ENCODE results near the gene PAX5.

The PAX5 gene

DNA sequence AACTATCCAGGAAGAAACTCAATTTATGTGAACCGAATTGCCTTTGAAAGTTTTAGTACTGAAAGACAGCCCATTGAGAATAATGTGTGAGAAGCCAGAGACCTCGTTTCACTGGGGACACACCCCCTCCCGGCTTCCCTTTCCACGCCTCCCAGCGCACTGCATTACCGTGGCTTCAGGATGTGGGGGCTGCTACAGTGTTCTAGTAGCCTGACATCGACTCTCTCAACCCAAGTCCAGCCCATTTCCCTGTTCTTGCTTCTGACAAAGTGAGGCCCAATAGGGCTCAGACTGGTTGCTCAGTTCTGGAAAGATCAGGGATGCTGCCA lies 3.5 kb downstream of the PAX5 start (continued):
- TF ChIP-seq, protein P1, sequence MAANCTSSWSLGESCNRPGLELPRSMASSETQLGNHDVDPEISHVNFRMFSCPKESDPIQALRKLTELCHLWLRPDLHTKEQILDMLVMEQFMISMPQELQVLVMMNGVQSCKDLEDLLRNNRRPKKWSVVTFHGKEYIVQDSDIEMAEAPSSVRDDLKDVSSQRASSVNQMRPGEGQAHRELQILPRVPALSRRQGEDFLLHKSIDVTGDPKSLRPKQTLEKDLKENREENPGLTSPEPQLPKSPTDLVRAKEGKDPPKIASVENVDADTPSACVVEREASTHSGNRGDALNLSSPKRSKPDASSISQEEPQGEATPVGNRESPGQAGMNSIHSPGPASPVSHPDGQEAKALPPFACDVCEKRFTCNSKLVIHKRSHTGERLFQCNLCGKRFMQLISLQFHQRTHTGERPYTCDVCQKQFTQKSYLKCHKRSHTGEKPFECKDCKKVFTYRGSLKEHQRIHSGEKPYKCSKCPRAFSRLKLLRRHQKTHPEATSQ (tag by site-specific recombination; IDR thresholded peaks at IDR 0.05), result no peak
- TF ChIP-seq, protein P2, sequence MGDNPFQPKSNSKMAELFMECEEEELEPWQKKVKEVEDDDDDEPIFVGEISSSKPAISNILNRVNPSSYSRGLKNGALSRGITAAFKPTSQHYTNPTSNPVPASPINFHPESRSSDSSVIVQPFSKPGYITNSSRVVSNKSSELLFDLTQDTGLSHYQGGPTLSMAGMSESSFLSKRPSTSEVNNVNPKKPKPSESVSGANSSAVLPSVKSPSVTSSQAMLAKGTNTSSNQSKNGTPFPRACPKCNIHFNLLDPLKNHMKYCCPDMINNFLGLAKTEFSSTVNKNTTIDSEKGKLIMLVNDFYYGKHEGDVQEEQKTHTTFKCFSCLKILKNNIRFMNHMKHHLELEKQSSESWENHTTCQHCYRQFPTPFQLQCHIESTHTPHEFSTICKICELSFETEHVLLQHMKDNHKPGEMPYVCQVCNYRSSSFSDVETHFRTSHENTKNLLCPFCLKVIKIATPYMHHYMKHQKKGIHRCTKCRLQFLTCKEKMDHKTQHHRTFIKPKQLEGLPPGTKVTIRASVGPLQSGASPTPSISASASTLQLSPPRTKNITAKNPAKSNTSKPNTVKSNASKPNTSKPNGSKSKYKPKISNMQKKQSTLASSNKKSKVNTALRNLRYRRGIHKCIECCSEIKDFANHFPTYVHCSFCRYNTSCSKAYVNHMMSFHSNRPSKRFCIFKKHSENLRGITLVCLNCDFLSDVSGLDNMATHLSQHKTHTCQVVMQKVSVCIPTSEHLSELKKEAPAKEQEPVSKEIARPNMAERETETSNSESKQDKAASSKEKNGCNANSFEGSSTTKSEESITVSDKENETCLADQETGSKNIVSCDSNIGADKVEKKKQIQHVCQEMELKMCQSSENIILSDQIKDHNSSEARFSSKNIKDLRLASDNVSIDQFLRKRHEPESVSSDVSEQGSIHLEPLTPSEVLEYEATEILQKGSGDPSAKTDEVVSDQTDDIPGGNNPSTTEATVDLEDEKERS (tag by site-specific recombination; IDR thresholded peaks at IDR 0.05), result no peak

DNA sequence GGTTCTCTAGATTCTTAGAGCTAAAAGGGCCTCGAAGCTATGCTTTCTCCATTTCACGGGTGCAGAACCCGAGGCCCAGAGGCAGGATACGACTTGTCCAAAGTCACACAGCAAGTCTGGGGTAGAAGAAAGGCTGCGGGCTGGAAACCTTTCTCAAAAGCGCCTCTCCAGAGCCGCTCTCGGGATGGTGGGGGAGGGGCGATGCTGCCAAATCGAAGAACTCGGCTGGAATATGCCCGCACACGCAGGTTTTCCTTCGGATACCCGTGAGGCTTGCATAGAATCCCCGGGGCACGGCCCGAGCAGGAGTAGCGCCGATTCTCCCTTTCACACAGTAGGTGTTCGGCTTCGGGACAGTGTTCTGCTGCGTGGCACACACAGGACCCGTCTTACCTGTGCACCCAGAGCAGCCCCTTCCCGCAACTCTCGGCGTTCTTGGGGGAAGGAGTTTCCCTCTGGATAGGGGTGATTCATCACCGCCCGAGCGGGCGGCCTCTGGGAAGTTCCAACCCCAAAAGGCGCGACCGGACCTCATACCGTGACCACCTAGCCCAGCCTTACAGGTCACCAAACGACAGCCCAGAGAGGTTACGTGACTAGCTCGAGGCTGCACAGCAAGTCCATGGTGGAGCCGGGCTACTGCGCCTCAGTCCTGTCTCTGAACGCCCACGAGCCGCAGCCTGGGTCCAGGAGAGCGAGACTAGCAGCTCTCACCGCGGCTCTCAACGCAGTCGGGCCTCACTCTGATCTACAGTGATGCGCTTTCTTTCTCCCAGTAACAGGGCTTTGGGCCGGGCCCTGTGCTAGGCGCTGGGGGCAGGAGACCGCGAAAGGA lies 4.1 kb downstream of the PAX5 start:
- CTCF ChIA-PET, result no interaction called here
- Histone ChIP-seq H3K4me1 (ENCODE audit: control insufficient read depth, insufficient read depth, low read length) (no peaks in the 10 kb centered on the region; the same call in 1 of the 2 replicates), H3K27ac (ENCODE audit: extremely low read depth, low read depth, low read length) (no peak overlapping the region), H3K36me3 (ENCODE audit: control insufficient read depth in 2 of 2, insufficient read depth in 1 of 2, low read length in 2 of 2) (no peaks in the 10 kb centered on the region), H3K9me3 (ENCODE audit: control insufficient read depth, insufficient read depth, low read depth, low read length) (no peaks in the 10 kb centered on the region), H3K4me3 (ENCODE audit: low read depth, low read length) (no peak overlapping the region)
- POLR2A ChIA-PET, result no interaction called here
- no peak for TF ChIP-seq ZNF2 (tag by site-specific recombination; IDR thresholded peaks at IDR 0.05)
- TF ChIP-seq ZNF10 (tag by site-specific recombination; IDR thresholded peaks at IDR 0.05), result no peak
- TF ChIP-seq, protein P3, sequence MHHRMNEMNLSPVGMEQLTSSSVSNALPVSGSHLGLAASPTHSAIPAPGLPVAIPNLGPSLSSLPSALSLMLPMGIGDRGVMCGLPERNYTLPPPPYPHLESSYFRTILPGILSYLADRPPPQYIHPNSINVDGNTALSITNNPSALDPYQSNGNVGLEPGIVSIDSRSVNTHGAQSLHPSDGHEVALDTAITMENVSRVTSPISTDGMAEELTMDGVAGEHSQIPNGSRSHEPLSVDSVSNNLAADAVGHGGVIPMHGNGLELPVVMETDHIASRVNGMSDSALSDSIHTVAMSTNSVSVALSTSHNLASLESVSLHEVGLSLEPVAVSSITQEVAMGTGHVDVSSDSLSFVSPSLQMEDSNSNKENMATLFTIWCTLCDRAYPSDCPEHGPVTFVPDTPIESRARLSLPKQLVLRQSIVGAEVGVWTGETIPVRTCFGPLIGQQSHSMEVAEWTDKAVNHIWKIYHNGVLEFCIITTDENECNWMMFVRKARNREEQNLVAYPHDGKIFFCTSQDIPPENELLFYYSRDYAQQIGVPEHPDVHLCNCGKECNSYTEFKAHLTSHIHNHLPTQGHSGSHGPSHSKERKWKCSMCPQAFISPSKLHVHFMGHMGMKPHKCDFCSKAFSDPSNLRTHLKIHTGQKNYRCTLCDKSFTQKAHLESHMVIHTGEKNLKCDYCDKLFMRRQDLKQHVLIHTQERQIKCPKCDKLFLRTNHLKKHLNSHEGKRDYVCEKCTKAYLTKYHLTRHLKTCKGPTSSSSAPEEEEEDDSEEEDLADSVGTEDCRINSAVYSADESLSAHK (tag by site-specific recombination; IDR thresholded peaks at IDR 0.05), result no peak
- no peak for TF ChIP-seq ZNF791 (tag by site-specific recombination; IDR thresholded peaks at IDR 0.05)
- no peak for TF ChIP-seq ZNF16 (tag by site-specific recombination; IDR thresholded peaks at IDR 0.05; ENCODE audit: low read depth)
- TF ChIP-seq ZNF416 (tag by site-specific recombination; IDR thresholded peaks at IDR 0.05), result no peak
- TF ChIP-seq, protein P4, sequence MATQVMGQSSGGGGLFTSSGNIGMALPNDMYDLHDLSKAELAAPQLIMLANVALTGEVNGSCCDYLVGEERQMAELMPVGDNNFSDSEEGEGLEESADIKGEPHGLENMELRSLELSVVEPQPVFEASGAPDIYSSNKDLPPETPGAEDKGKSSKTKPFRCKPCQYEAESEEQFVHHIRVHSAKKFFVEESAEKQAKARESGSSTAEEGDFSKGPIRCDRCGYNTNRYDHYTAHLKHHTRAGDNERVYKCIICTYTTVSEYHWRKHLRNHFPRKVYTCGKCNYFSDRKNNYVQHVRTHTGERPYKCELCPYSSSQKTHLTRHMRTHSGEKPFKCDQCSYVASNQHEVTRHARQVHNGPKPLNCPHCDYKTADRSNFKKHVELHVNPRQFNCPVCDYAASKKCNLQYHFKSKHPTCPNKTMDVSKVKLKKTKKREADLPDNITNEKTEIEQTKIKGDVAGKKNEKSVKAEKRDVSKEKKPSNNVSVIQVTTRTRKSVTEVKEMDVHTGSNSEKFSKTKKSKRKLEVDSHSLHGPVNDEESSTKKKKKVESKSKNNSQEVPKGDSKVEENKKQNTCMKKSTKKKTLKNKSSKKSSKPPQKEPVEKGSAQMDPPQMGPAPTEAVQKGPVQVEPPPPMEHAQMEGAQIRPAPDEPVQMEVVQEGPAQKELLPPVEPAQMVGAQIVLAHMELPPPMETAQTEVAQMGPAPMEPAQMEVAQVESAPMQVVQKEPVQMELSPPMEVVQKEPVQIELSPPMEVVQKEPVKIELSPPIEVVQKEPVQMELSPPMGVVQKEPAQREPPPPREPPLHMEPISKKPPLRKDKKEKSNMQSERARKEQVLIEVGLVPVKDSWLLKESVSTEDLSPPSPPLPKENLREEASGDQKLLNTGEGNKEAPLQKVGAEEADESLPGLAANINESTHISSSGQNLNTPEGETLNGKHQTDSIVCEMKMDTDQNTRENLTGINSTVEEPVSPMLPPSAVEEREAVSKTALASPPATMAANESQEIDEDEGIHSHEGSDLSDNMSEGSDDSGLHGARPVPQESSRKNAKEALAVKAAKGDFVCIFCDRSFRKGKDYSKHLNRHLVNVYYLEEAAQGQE (tag by site-specific recombination; IDR thresholded peaks at IDR 0.05), result no peak
- TF ChIP-seq ZNF350 (tag by site-specific recombination; IDR thresholded peaks at IDR 0.05), result no peak
- TF ChIP-seq, protein P5, sequence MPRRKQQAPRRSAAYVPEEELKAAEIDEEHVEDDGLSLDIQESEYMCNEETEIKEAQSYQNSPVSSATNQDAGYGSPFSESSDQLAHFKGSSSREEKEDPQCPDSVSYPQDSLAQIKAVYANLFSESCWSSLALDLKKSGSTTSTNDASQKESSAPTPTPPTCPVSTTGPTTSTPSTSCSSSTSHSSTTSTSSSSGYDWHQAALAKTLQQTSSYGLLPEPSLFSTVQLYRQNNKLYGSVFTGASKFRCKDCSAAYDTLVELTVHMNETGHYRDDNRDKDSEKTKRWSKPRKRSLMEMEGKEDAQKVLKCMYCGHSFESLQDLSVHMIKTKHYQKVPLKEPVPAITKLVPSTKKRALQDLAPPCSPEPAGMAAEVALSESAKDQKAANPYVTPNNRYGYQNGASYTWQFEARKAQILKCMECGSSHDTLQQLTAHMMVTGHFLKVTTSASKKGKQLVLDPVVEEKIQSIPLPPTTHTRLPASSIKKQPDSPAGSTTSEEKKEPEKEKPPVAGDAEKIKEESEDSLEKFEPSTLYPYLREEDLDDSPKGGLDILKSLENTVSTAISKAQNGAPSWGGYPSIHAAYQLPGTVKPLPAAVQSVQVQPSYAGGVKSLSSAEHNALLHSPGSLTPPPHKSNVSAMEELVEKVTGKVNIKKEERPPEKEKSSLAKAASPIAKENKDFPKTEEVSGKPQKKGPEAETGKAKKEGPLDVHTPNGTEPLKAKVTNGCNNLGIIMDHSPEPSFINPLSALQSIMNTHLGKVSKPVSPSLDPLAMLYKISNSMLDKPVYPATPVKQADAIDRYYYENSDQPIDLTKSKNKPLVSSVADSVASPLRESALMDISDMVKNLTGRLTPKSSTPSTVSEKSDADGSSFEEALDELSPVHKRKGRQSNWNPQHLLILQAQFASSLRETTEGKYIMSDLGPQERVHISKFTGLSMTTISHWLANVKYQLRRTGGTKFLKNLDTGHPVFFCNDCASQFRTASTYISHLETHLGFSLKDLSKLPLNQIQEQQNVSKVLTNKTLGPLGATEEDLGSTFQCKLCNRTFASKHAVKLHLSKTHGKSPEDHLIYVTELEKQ (tag by site-specific recombination; IDR thresholded peaks at IDR 0.05; ENCODE audit: borderline replicate concordance), result no peak
- TF ChIP-seq, protein P6, sequence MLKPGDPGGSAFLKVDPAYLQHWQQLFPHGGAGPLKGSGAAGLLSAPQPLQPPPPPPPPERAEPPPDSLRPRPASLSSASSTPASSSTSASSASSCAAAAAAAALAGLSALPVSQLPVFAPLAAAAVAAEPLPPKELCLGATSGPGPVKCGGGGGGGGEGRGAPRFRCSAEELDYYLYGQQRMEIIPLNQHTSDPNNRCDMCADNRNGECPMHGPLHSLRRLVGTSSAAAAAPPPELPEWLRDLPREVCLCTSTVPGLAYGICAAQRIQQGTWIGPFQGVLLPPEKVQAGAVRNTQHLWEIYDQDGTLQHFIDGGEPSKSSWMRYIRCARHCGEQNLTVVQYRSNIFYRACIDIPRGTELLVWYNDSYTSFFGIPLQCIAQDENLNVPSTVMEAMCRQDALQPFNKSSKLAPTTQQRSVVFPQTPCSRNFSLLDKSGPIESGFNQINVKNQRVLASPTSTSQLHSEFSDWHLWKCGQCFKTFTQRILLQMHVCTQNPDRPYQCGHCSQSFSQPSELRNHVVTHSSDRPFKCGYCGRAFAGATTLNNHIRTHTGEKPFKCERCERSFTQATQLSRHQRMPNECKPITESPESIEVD (tag by site-specific recombination; IDR thresholded peaks at IDR 0.05), result no peak
- no peak for TF ChIP-seq ZNF366 (tag by site-specific recombination; conservative IDR thresholded peaks at IDR 0.05)
- TF ChIP-seq ZNF266 (tag by site-specific recombination; IDR thresholded peaks at IDR 0.05; ENCODE audit: low read depth), result no peak
- TF ChIP-seq ZNF596 (tag by site-specific recombination; IDR thresholded peaks at IDR 0.05), result no peak
- TF ChIP-seq MYNN (tag by site-specific recombination; IDR thresholded peaks at IDR 0.05; ENCODE audit: borderline replicate concordance), result no peak

All from HEK293 (cell line).